ENCODE data around the gene P2RY6. TPM values are rescaled to one million over a fixed set of nuclear protein-coding genes. Genes with fewer than 3 reads are reported as not detected.
A peak's percentile ranks its signal among the peaks of the same experiment; 100 is the strongest.

The P2RY6 gene
- 1 to 10 TPM in 3 of 4 donors, under 1 TPM in 1; 0.93 to 4.0 (median 2.8) TPM for total RNA-seq

DNA sequence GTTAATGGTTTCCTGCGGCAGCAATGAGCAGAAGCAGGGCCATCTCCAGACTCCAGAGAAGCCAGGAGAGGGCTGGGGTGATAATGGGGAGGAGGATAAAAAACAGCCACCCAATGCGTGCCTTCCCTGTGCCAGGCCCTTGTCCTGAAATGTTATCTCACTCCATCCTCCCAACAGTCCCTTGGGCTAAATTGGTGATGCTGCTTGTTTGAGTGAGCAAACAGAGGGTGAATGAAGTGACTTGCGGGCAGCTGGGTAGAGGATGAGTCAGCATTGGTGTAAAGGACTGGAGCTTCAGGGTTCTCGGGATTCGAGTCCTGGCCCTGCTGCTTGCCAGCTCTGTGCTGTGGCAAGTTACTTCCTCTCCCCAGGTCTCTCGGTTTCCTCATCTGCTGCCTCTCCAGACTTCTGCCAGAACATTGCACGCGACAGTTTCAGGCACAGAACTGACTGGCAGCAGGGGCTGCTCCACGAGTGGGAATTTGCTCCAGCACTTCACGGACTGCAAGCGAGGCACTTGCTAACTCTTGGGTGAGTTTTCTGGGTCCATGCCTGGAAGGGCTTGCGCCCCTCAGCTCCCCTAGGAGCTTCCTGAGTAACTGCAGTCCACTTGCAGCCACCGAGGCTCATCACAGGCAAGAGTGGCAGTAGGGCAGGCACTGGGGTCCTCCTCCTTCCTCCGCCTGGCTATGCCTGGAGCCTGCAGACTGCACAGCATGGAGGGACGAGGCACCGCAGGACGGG, at the start of gene P2RY6:
Gene P2RY6, plus strand, starts transcription at position 403 of the 744 bp plus-strand sequence. CDS start 24,181 bp downstream, outside the sequence.
- TF ChIP-seq, protein P1, sequence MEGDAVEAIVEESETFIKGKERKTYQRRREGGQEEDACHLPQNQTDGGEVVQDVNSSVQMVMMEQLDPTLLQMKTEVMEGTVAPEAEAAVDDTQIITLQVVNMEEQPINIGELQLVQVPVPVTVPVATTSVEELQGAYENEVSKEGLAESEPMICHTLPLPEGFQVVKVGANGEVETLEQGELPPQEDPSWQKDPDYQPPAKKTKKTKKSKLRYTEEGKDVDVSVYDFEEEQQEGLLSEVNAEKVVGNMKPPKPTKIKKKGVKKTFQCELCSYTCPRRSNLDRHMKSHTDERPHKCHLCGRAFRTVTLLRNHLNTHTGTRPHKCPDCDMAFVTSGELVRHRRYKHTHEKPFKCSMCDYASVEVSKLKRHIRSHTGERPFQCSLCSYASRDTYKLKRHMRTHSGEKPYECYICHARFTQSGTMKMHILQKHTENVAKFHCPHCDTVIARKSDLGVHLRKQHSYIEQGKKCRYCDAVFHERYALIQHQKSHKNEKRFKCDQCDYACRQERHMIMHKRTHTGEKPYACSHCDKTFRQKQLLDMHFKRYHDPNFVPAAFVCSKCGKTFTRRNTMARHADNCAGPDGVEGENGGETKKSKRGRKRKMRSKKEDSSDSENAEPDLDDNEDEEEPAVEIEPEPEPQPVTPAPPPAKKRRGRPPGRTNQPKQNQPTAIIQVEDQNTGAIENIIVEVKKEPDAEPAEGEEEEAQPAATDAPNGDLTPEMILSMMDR (IDR thresholded peaks at IDR 0.05), result no peak
- TF ChIP-seq POLR2A (IDR thresholded peaks at IDR 0.05), result no peak
- intact Hi-C loops (cut with DNase I), result no loop called here
- peak within 1 kb of the TSS; percentile 7 to 39 (median 22) for H3K27ac ChIP-seq
- WGBS, 2 donors, result 78 to 89% methylated on average over 15 to 17 of the region's 17 CpGs
- peaks cover 5 to 38% of the 10 kb centered on the region in 2 donors for H3K4me1 ChIP-seq
- H3K36me3 ChIP-seq, result no peaks in the 10 kb centered on the region
- no peaks in the 10 kb centered on the region for H3K9me3 ChIP-seq
- no peaks in the 10 kb centered on the region for H3K27me3 ChIP-seq
- DNase-seq, result no peak
- no peak within 1 kb of the TSS for H3K4me3 ChIP-seq (replicated peaks in 1 of 3)

- Histone ChIP-seq H3K4me3 (replicated peaks in 1 of 3) (no peak overlapping the region), H3K36me3 (no peaks in the 10 kb centered on the region), H3K4me1 (peaks cover 86 to 92% of the 10 kb centered on the region in 2 donors), H3K27ac (peak overlapping the region; percentile 64 to 92 (median 91)), H3K9me3 (no peaks in the 10 kb centered on the region), H3K27me3 (no peaks in the 10 kb centered on the region)
- 62 to 74% methylated on average over 10 of the region's 10 CpGs for WGBS, 2 donors
- intact Hi-C loops (cut with DNase I), result no loop called here
- TF ChIP-seq POLR2A (IDR thresholded peaks at IDR 0.05), result no peak
- TF ChIP-seq, protein P1 (IDR thresholded peaks at IDR 0.05), result no peak
- DNase-seq, result no peak
These were observed 48.0 kb upstream of the P2RY6 start for GRCh38 chr11:73223998-73224730.

DNA sequence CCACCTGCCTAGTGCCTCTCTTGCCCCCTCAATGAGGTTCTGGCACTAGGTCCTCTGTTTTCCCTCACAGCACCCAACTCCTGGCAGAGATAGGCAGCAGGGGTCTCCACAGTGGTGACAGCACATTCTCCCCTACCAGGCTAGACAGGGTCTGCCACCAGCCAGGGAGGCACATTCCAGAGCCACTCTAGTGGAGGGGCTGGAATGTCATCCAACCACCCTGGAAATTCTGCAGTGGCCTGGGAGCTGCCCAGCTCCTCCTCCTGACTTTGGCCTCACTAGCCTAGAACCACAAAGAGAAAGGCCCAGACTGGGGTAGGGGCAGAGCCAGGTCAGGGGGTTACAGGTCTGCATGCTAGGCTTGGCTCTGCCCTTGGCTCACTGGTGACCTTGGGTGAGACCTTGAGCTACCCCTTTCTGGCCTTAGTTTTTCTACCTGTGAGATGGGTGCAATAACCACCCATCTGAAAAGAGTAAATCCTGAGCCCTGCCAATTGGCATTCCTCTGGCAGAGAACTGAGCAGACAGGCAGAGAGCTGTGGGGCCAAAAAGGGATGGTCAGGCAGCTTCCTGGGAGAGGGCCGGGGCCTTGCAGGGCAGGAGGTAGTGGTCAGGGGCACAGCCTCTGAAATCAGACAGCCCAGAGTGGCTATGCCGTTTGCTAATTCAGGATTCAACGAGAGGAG, 47.0 kb upstream of the P2RY6 start:
- peak; percentile 80 to 81 for DNase-seq
- no peaks in the 10 kb centered on the region for H3K27me3 ChIP-seq
- peak overlapping the region; percentile 64 to 92 (median 91) for H3K27ac ChIP-seq
- H3K4me3 ChIP-seq (replicated peaks in 1 of 3), result no peak overlapping the region
- H3K4me1 ChIP-seq, result peaks cover 77 to 87% of the 10 kb centered on the region in 2 donors
- TF ChIP-seq, protein P1 (IDR thresholded peaks at IDR 0.05), result peak in 1 of 6 experiments; percentile 8
- peak in 1 of 2 donors; percentile 17 for TF ChIP-seq POLR2A (IDR thresholded peaks at IDR 0.05)
- no peaks in the 10 kb centered on the region for H3K9me3 ChIP-seq
- WGBS, 2 donors, result 44 to 60% methylated on average over 3 of the region's 3 CpGs
- no peaks in the 10 kb centered on the region for H3K36me3 ChIP-seq
- intact Hi-C loops (cut with DNase I), result no loop called here

- Histone ChIP-seq H3K4me3 (replicated peaks in 1 of 3) (no peak overlapping the region), H3K9me3 (no peaks in the 10 kb centered on the region), H3K4me1 (peaks cover 70 to 80% of the 10 kb centered on the region in 2 donors), H3K27me3 (no peaks in the 10 kb centered on the region), H3K27ac (peak overlapping the region; percentile 64 to 92 (median 91)), H3K36me3 (no peaks in the 10 kb centered on the region)
- no peak for DNase-seq
- intact Hi-C loops (cut with DNase I), result no loop called here
- WGBS, 2 donors, result 89 to 91% methylated on average over 7 of the region's 7 CpGs
- TF ChIP-seq, protein P1 (IDR thresholded peaks at IDR 0.05), result no peak
- TF ChIP-seq POLR2A (IDR thresholded peaks at IDR 0.05), result no peak
These were observed 46.3 kb upstream of the P2RY6 start for GRCh38 chr11:73225851-73226250.

Data from thyroid gland (tissue), 4 donors.